ENCODE data around the gene SEL1L3.

The SEL1L3 gene

GRCh38 chr4:25805255-25805860, 57.4 kb downstream of the SEL1L3 start:
- no peak for DNase-seq (ENCODE audit: low read depth)

GRCh38 chr4:25803720-25804225, 59.0 kb downstream of the SEL1L3 start:
- no peak for TF ChIP-seq CTCF (IDR thresholded peaks at IDR 0.05; ENCODE audit: low read depth, low read length, missing control alignments)
- DNase-seq (ENCODE audit: low read depth) = no peak
- no peak overlapping the region for H3K4me3 ChIP-seq (ENCODE audit: low read depth, low read length)

More at GRCh38 chr4:25805255-25805860, 57.4 kb downstream of the SEL1L3 start:
- H3K4me3 ChIP-seq (ENCODE audit: low read depth, low read length) = no peak overlapping the region
- TF ChIP-seq CTCF (IDR thresholded peaks at IDR 0.05; ENCODE audit: low read depth, low read length, missing control alignments) = no peak

- TF ChIP-seq CTCF (IDR thresholded peaks at IDR 0.05; ENCODE audit: low read depth, low read length, missing control alignments) = no peak
- DNase-seq (ENCODE audit: low read depth) = no peak
- no peak overlapping the region for H3K4me3 ChIP-seq (ENCODE audit: low read depth, low read length)
Measured at GRCh38 chr4:25801594-25801993, 61.2 kb downstream of the SEL1L3 start.

- no peak for TF ChIP-seq CTCF (IDR thresholded peaks at IDR 0.05; ENCODE audit: low read depth, low read length, missing control alignments)
- H3K4me3 ChIP-seq (ENCODE audit: low read depth, low read length) = no peak overlapping the region
- no peak for DNase-seq (ENCODE audit: low read depth)
Measured at GRCh38 chr4:25800245-25800644, 62.5 kb downstream of the SEL1L3 start.

- no peak for DNase-seq (ENCODE audit: low read depth)
- no peak overlapping the region for H3K4me3 ChIP-seq (ENCODE audit: low read depth, low read length)
- no peak for TF ChIP-seq CTCF (IDR thresholded peaks at IDR 0.05; ENCODE audit: low read depth, low read length, missing control alignments)
Measured at GRCh38 chr4:25799522-25799921, 63.3 kb downstream of the SEL1L3 start.

GRCh38 chr4:25797136-25797535, 65.7 kb downstream of the SEL1L3 start:
- TF ChIP-seq CTCF (IDR thresholded peaks at IDR 0.05; ENCODE audit: low read depth, low read length, missing control alignments) = no peak
- H3K4me3 ChIP-seq (ENCODE audit: low read depth, low read length) = no peak overlapping the region
- no peak for DNase-seq (ENCODE audit: low read depth)

All from GM12864 (cell line).